GM12801 (cell line): ENCODE measurements around the gene CYP4F22.

Experiments
- TF ChIP-seq, protein P1 (sequence below): IDR thresholded peaks from one replicate; pipeline ENCODE4 v1.5.1; 2011; ENCODE audit warnings: control low read depth; ENCODE audit not compliant: insufficient read length; ENCODE audit errors: extremely low read depth

CYP4F22 gene

DNA sequence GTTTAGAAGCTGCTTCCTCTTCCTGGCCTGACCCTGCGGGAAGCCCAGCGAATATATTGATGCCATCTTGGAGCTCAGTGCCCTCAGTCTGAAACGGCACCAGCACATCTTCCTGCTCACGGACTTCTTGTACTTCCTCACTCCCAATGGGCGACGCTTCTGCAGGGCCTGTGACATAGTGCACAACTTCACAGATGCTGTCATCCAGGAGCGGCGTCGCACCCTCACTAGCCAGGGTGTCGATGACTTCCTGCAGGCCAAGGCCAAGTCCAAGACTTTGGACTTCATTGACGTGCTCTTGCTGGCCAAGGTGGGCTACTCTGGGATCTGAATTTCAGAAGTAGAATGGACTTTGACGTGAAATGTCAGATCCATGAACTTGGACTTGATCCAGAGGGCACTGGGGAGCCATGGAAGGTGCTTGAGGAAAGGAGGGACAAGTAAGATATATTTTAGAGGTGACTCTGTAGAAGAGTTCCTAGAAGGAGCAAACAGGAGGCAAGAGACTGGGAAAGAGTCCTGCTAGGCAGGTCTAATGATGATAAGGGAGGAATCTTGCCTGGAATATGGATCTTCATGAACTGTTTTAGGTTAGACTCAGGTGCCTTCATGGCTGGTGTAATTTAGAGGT, 68.3 kb downstream of the CYP4F22 start:
- TF ChIP-seq, protein P1, sequence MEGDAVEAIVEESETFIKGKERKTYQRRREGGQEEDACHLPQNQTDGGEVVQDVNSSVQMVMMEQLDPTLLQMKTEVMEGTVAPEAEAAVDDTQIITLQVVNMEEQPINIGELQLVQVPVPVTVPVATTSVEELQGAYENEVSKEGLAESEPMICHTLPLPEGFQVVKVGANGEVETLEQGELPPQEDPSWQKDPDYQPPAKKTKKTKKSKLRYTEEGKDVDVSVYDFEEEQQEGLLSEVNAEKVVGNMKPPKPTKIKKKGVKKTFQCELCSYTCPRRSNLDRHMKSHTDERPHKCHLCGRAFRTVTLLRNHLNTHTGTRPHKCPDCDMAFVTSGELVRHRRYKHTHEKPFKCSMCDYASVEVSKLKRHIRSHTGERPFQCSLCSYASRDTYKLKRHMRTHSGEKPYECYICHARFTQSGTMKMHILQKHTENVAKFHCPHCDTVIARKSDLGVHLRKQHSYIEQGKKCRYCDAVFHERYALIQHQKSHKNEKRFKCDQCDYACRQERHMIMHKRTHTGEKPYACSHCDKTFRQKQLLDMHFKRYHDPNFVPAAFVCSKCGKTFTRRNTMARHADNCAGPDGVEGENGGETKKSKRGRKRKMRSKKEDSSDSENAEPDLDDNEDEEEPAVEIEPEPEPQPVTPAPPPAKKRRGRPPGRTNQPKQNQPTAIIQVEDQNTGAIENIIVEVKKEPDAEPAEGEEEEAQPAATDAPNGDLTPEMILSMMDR: no peak

DNA sequence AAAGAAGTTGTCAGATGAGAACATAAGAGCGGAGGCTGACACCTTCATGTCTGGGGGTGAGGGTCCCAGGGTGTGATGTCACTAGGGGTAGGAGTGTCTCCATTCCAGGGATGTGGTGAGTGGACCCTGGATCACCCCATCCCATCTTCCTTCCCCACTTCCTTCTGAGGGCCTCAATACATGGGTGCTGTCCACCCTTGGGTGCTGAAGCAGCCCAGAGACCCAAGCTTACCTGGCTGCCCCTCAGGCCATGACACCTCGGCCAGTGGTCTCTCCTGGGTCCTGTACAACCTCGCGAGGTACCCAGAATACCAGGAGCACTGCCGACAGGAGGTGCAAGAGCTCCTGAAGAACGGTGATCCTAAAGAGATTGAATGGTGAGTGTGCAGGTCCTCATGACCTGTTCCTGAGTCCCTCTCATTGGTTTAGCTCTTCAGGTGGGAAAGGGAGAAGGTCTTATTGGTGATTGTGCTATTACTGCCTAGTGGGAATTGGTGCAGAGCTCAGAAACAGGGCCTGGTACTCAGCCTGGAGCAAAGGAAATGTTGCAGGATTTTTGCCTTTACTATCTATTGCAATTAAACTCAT, 69.0 kb downstream of the CYP4F22 start:
- TF ChIP-seq, protein P1: no peak

DNA sequence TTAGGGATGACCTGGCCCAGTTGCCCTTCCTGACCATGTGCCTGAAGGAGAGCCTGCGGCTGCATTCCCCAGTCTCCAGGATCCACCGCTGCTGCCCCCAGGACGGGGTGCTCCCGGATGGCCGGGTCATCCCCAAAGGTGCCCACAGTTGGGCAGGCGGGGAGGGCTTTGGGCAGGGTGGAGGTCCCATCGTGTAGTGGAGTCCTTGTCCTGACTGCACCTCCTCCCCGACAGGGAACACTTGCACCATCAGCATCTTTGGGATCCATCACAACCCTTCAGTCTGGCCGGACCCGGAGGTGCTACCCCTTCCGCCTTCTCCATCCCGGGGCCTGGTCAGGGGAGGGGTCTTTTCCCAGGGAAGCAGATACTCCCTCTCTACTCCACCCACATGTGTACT, 75.0 kb downstream of the CYP4F22 start:
- TF ChIP-seq, protein P1: no peak

DNA sequence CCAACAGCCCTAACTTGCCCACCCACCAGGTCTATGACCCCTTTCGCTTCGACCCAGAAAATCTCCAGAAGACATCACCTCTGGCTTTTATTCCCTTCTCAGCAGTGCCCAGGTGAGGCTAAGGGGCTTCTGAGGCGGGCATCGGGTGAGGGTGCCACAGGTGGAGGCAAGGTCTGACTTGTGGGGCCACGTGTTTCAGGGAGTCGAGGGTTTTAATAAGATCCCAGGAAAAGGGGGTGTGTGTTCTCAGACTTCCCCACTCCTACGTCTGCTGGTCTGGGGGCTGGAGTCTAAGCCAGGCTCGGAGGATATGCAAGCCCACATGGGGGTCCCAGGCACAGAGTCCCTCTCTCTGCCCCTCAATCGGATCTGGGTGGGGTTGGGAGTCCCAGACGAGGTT, 75.8 kb downstream of the CYP4F22 start:
- TF ChIP-seq, protein P1: no peak

DNA sequence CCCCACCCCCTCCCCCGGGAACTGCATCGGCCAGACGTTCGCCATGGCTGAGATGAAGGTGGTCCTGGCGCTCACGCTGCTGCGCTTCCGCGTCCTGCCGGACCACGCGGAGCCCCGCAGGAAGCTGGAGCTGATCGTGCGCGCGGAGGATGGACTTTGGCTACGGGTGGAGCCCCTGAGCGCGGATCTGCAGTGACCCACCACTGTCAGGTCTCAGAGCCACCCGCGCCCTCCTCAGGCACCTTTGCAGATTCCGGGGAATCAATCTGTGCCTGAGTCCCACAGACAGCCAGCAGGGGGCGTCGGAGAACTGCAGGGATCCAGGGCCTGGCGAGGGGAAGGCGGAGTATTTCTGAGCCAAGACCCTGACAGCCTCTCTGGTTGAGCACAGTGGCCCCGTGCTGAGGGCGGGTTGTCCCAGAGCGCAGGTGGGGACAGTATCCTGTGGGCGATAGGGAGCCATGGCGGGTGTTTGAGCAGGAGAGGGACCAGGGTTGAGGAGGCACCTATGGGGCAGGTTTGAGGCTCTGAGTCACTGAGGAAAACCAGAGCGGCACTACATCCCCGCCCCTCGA, 76.3 kb downstream of the CYP4F22 start:
- TF ChIP-seq, protein P1: no peak

DNA sequence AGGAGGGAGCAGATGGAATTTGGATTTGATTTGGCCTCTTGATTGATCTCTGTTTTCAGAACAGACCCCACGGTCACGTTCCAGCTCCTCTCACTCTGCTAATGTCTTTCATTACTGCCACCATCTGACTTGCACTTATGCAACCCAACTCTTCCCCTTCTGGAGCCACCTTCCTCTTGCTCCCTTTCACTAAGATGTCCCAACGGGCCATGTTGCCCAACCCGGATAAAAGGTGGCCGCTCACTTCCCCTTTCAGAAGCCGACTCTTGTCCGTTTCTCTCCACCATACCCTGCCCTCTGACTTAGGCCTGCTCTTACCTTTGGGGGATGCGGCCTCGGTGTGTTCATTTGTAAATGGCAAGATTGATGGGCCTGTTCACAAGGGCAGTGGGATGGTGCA, 79.3 kb downstream of the CYP4F22 start:
- TF ChIP-seq, protein P1: no peak

DNA sequence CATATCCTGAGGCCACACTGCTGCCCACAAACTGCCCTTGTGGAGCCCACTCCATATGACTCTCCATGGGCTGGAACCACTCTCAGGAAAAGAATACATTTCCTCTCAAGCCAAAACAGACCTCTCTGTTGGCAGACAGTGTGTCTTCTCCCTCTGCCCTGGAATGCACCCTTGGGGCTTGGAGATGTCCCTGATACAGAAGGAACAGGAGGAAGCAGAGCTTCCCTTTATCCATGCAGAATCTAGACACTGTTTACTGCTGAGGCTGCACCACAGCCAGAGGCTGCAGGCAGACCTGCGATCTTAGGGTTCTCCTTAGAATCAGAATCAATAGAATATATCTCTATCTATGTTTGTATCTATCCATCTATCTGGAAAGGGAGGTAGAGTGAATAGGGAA, 79.9 kb downstream of the CYP4F22 start:
- TF ChIP-seq, protein P1: no peak
